ENCODE measurements around the gene NMNAT2. TPM values are rescaled to one million over a fixed set of nuclear protein-coding genes. Genes with fewer than 3 reads are reported as not detected.
A peak's percentile ranks its signal among the peaks of the same experiment; 100 is the strongest.
"Not testable (repeated sequence)": the region's sequence is repeated elsewhere in the genome, so short reads cannot be mapped to it uniquely, and the experiment has no call there.

The NMNAT2 gene
- total RNA-seq, 4 donors from 2014 or later: 0.13 to 0.83 (median 0.66) TPM; not detected in 1

DNA sequence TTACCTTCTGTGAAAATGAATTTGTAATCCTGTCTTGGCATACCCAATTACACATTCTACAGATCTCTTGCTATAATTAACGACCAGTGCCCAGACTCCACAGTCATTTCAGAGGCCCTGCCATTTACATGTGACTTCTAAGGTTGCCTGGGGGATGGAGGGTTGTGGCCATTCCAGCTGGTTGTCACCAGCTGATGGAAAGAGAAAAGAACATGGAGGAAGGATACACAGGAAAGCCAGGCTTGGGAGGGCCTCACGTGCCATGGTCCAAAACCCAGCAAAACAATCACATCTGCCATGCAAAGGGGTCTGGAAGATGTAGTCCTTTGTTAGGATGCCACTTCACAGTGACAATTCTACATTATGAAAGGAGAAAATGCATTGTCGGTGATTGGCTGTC lies 172.8 kb downstream of the NMNAT2 start:
- no peaks in the 10 kb centered on the region for H3K27me3 ChIP-seq
- H3K27ac ChIP-seq: no peak overlapping the region
- H3K4me3 ChIP-seq: no peak overlapping the region
- no peak for TF ChIP-seq POLR2A (IDR thresholded peaks at IDR 0.05)
- no peaks in the 10 kb centered on the region for H3K9me3 ChIP-seq
- H3K36me3 ChIP-seq: no peaks in the 10 kb centered on the region
- DNase-seq: no peak
- no peaks in the 10 kb centered on the region for H3K4me1 ChIP-seq

GRCh38 chr1:183244466-183244865 lies 173.7 kb downstream of the NMNAT2 start:
- Histone ChIP-seq H3K4me3 (no peak overlapping the region), H3K27ac (peak overlapping the region in 3 of 4 donors; percentile 46 to 66 (median 55)), H3K4me1 (no peaks in the 10 kb centered on the region), H3K27me3 (no peaks in the 10 kb centered on the region), H3K9me3 (no peaks in the 10 kb centered on the region), H3K36me3 (peaks cover 0 to 3% (median 0%) of the 10 kb centered on the region in 3 donors)
- TF ChIP-seq POLR2A (IDR thresholded peaks at IDR 0.05): no peak
- TF ChIP-seq, protein P1, sequence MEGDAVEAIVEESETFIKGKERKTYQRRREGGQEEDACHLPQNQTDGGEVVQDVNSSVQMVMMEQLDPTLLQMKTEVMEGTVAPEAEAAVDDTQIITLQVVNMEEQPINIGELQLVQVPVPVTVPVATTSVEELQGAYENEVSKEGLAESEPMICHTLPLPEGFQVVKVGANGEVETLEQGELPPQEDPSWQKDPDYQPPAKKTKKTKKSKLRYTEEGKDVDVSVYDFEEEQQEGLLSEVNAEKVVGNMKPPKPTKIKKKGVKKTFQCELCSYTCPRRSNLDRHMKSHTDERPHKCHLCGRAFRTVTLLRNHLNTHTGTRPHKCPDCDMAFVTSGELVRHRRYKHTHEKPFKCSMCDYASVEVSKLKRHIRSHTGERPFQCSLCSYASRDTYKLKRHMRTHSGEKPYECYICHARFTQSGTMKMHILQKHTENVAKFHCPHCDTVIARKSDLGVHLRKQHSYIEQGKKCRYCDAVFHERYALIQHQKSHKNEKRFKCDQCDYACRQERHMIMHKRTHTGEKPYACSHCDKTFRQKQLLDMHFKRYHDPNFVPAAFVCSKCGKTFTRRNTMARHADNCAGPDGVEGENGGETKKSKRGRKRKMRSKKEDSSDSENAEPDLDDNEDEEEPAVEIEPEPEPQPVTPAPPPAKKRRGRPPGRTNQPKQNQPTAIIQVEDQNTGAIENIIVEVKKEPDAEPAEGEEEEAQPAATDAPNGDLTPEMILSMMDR (IDR thresholded peaks at IDR 0.05): no peak
- peak in 1 of 3 donors; percentile 78 for DNase-seq

GRCh38 chr1:183243161-183244050 lies 174.8 kb downstream of the NMNAT2 start:
- Histone ChIP-seq H3K36me3 (peaks cover 0 to 11% (median 0%) of the 10 kb centered on the region in 3 donors), H3K4me3 (no peak overlapping the region), H3K27ac (peak overlapping the region; percentile 13 to 66 (median 50)), H3K9me3 (no peaks in the 10 kb centered on the region), H3K27me3 (no peaks in the 10 kb centered on the region), H3K4me1 (no peaks in the 10 kb centered on the region)
- TF ChIP-seq, protein P1 (IDR thresholded peaks at IDR 0.05): no peak
- no peak for TF ChIP-seq POLR2A (IDR thresholded peaks at IDR 0.05)
- DNase-seq: peak in 1 of 3 donors; percentile 70

GRCh38 chr1:183242556-183242955 lies 175.6 kb downstream of the NMNAT2 start:
- no peaks in the 10 kb centered on the region for H3K9me3 ChIP-seq
- H3K27ac ChIP-seq: peak overlapping the region in 3 of 4 donors; percentile 13 to 55 (median 46)
- no peaks in the 10 kb centered on the region for H3K4me1 ChIP-seq

GRCh38 chr1:183241471-183241870 lies 176.7 kb downstream of the NMNAT2 start:
- peak overlapping the region in 2 of 4 donors; percentile 12 to 43 for H3K27ac ChIP-seq

More at GRCh38 chr1:183242556-183242955, 175.6 kb downstream of the NMNAT2 start:
- H3K4me3 ChIP-seq: no peak overlapping the region
- no peaks in the 10 kb centered on the region for H3K27me3 ChIP-seq
- no peak for DNase-seq
- H3K36me3 ChIP-seq: peaks cover 0 to 11% (median 0%) of the 10 kb centered on the region in 3 donors
- no peak for TF ChIP-seq POLR2A (IDR thresholded peaks at IDR 0.05)
- TF ChIP-seq, protein P1 (IDR thresholded peaks at IDR 0.05): no peak

DNA sequence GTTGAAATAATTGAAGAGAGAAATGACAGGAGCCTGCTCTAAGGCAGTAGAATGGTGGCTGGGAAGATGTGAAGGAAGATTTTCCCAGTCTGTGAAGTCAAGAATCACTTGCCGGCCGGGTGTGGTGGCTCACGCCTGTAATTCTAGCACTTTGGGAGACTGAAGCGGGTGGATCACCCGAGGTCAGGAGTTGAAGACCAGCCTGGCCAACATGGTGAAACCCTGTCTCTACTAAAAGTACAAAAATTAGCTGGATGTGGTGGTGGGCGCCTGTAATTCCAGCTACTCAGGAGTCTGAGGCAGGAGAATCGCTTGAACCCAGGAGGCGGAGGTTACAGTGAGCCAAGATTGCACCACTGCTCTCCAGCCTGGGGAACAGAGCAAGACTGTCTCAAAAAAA lies 177.3 kb downstream of the NMNAT2 start:
- not testable (repeated sequence) for H3K4me1 ChIP-seq, DNase-seq, H3K27me3 ChIP-seq, H3K9me3 ChIP-seq, H3K4me3 ChIP-seq
- Histone ChIP-seq H3K27ac (peak overlapping the region in 2 of 4 donors; percentile 29 to 43), H3K36me3 (peaks cover 0 to 11% (median 0%) of the 10 kb centered on the region in 3 donors)

More at GRCh38 chr1:183241471-183241870, 176.7 kb downstream of the NMNAT2 start:
- H3K36me3 ChIP-seq: peaks cover 0 to 11% (median 0%) of the 10 kb centered on the region in 3 donors
- H3K9me3 ChIP-seq: no peaks in the 10 kb centered on the region
- no peaks in the 10 kb centered on the region for H3K27me3 ChIP-seq
- no peaks in the 10 kb centered on the region for H3K4me1 ChIP-seq
- TF ChIP-seq POLR2A (IDR thresholded peaks at IDR 0.05): no peak
- TF ChIP-seq, protein P1 (IDR thresholded peaks at IDR 0.05): no peak
- no peak for DNase-seq
- H3K4me3 ChIP-seq: no peak overlapping the region

All from Peyer's patch (tissue), 4 donors.